ENCODE measurements around the gene LMNTD2.

Gene LMNTD2

DNA sequence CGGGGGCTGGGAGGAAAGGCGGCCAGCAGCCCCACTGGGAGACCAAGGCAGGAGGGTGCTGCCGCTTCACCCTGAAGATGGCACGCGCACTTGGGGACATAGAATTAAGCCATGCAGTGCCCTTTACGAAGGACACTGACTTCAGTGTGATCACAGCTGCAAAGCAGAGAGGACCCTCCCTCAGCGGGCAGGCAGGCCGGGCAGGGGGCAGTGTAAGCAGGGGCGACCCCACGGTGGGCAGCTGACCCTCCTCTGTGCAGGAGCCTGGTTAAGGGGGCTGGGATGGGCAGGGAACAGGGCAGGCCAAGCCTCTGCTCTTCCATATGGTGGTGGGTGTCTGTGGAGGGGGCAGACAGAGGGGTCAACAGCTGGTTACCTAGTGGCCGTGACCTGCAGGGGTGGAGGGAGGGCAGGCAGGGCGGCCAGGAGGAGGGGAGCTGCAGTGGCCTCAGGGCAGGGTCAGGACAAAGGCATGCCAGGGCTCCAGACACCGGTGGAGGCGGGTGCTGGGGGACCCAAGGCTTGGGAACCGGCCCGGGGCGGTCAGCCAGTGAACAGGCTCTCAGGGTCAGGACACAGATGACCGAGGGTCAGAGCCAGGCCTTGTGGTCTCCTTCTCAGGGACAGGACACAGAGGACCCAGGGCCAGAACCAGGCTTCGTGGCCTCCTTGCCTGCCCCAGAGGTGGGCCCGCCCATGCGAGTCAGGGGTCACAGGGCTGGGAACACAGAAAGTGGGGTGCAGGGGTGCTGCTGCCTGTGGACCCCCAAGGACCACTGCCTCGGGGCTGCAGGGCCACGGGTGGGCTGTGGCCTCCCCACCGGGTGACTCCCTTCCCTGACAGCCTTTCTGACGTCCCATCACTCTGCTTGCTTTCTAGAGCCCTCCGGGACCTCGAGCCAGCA lies 7.2 kb downstream of the LMNTD2 start:
- no peak for DNase-seq

- no peak for DNase-seq
Observed at GRCh38 chr11:551596-551995, 8.9 kb downstream of the LMNTD2 start.

DNA sequence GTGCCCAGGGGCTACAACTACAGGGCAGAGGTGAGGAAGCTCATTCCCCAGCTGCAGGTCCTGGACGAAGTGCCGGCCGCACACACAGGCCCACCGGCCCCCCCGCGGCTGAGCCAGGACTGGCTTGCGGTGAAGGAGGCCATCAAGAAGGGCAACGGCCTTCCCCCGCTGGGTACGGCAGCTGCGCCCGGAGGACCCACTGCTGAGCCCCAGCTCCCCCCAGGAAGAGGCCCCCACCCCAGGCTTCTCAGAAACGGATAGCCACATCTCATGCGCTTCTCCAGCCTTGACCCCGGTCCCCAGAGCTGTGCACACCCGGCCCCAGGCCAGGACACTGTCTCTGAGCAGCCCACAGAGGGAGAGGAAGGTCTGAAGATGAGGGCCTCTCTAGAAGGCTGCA lies 9.4 kb downstream of the LMNTD2 start:
- DNase-seq, result no peak

DNA sequence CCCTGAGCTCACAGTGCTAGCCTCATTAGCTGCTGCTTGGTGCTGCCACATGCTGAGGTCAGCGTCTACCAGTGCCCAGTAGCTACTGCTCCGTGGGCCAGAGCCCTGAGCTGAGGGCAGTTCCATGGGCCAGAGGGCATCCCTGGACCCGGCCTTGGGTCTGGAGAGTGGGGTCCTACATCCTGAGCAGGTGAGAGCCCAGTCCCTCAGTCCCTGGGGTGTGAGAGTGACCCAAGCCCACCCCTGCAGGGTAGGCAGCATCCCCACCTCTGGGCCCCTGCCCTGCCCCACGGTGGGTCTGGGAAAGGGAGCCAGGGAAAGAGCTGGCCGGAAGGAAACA lies 9.8 kb downstream of the LMNTD2 start:
- no peak for DNase-seq

- no peak for DNase-seq
Observed at GRCh38 chr11:550021-550745, 10.4 kb downstream of the LMNTD2 start.

DNA sequence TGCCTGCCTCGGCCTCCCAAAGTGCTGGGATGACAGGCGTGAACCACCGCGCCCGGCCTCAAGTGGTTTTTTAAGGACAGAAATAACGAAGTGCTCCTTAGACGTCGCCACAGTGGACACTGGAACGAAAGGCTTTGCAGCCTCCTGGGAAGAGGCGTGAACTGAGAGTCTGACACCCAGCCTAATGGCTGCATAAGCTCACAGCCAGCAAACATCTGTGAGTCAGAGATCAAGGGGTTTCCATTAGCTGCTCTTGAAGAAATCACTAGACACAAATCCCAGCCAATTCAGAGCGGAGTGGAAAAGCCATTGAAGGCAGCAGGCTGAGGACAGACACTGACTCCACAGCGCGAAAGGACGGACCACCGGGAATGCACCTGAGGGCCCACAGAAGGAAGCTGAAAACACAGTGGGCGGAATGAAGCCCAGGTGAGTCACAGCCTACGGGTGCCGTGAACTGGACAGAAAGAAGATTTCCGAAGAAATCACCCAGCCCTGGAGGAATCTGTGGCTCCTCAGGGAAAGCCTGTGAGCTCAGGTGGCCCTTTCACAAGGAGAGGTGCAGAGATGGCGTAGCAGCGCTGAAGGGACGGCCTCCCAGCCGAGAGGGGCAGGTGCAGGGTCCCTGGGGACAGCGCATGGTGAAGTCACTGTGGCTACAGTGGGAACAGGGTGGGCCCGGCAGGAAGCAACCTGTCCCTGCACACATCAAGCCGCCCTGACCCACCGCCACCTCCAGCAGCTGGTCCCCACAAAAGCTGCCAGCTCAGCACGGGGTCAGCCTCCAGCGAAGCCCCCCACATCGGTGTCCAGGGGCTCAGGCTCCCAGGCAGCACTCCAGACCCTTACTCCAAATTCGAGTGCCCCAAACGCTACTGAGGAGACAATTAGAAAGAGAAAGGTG lies 11.6 kb downstream of the LMNTD2 start:
- DNase-seq, result no peak

DNA sequence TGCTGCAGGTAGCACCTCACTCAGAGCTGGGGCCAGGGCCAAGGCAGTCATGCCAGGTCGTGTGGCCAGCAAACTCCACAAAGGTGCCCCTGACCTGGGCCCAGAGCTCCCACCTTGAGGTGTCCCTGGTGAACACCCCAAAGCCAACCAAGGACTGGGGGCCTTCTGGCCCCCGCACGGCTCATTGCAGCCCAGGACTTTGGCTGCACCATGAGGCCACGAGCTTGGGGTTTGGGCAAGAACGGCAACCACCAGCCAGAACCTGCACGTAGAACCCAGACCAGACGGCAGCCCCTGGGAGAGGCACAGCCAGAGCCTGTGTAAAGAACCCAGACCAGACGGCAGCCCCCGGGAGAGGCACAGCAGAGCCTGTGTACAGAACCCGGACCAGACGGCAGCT lies 15.4 kb downstream of the LMNTD2 start:
- DNase-seq, result no peak

GRCh38 chr11:544817-545166 lies 15.7 kb downstream of the LMNTD2 start:
- no peak for DNase-seq

DNA sequence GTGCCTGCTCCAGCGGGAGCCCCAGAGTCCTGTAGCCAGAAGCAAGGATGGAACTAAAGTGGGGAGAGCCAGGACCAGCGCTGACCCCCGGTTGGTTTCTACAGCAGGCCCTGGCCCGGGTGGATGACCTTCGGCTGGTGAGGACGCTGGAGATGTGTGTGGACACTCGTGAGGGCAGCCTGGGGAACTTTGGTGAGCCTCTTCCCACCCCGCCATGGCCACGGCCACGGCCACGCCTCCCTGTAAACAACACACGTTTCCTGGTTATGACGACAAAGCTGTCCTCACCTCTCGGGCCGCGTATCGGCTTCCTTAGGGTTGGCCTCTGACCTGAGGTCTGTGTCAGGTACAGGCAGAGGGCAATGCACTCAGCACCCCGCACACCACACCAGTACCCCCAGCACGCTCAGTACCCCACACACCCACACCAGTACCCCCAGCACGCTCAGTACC lies 19.1 kb downstream of the LMNTD2 start:
- no peak for DNase-seq

DNA sequence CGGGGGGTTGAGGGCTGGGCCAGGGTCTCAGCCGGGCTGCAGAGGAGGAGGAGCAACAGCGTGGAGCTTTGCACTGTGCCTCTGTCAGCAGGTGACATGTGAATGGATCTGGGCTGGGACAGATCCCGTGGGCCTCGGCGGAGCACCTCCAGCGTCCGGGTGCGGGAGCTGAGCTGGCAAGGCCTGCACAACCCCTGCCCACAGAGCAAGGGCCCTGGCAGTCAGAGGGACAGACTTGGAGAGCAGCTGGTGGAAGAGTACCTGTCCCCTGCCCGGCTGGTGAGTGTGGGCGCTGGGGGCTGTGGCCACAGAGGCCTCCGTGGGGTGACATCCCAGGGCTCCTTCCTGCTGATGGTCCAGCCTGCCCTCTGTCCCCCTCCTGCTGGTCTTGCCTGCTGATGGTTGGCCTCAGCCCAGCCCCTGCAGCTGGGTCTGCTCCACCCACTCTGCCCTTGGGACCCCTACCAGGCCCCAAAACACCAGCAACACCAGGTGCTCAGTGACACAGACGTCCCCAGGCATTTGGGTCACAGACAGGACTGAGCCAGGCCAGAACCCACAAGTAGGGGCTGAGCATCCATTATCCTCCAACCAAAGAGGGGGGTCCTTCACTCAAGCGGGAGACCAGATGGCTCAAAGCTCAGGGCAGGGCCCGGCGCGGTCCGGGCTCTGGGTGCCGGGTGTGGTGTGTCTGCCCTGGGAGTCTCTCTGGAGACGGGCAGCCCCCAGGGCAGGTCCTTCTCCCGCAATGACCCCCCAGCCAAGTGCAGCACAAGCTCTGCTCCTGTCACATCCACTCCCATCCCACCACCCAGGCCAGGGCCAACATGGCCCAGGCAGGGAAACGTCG lies 19.7 kb downstream of the LMNTD2 start:
- no peak for DNase-seq

GRCh38 chr11:539971-540481 lies 20.5 kb downstream of the LMNTD2 start:
- no peak for DNase-seq

DNA sequence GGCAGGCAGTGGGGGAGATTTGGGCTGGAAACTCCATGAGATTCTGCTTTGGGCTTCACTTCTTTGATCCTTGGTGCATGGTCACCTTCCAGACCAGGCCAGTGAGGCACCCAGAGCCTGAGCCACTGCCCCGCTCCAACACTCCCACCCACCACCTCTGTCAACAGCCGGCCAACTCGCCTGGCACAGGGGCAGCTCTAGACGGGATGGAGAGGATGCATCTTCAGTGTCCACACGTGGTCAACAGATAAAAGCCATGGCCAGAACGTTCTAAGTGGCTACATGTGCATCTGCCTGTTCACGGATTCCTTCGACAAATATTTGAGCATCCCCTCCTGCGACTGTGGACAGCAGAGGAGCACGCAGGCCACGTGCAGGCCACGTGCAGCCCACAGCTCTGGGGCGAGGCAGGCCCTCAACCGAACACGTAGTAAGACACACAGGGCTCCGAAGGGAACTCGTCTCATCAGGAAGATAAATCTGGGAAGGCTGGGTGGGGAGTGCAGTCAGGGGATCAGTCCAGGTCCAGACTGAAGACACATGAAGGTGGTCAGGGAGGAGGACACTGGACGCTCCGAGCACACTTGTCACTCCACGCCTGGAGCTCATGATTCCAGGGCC lies 22.0 kb downstream of the LMNTD2 start:
- no peak for DNase-seq

GRCh38 chr11:537622-538430 lies 22.7 kb downstream of the LMNTD2 start:
- no peak for DNase-seq

DNA sequence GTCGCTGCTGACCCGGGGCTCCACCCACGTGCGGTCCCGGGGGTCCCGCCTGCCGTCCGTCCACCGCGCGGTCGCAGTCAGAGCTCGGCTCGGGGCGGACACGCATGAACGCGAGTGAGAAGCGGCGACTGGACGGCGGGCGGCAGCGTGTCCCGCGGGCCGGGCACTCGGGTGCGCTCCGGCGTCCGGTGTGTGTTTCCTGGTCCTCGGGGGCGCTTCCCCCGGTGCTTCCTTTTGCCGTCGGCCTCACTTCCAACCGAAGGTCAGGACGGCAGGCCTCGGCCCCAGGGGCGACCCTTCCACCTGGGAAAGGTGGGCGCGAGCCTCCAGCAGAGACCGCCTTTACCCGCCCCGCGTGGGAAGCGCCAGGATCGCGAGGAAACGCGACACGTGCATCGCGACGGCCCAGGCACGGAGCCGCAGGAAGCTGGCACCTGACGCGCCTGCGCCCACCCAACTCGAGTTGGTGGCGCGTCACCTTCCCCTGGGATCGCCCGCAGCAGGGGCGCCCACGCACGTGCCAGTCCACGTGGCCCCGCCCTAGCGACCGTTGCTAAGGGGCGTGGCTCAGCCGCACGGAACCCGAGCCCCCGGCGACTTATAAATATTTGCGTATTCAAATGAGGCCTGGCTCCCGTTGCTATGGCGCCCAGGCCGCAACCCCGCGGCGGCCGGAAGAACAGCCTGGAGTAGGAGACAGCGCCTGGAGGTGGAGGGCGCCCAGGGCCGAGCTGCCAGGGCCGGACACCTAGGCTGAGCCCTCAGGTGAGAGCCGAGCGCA lies 23.5 kb downstream of the LMNTD2 start, which contains the start of gene LRRC56:
Gene LRRC56, plus strand, starts transcription at position 687 of the 781 bp plus-strand sequence. CDS start 3,158 bp downstream, outside the sequence.
- peak; percentile 83 for DNase-seq

DNA sequence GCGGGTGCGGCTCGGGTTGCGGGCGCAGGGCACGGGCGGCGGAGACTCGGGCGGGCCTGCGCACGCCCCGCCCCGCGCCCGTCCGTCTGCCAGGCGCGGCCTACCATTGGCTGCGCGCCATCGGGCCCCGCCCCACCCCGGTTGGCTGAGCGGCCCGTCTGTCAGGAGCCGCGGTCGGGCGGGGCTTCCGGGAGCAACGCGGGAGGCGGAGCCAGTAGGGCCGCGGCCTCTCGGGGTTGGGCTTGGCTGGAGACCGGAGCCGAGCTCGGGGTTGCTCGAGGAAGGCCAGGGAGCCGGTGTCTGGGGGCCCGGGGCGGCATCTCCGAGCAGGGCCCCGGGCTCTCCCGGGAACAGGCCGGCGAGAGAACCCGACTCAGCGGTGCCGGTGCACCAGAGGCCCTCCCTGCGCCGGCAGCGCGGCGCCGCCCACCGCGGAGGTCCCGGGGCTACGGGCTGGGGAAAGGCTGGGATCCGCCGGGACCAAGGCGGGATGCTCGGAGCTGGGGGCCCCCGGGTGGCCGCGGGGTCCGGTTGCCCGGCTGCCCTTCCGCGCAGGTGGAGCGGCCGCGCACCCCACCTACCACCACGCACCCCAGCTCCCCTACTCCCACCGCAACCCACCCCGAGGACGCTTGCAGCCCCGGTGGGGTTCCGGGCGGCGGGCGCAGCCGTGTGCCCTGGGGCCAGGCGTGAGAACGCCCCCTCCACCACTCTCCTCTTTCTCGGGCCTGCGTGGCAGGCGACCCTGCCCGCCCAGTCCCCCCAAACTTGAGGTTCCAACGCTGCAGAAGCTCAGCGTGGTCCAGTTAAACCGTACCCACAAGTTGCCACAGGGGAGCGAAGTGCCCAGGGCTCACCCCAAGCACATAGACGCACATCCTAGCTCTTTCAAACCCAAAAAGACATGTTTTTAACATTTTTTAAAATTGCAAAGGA lies 24.8 kb downstream of the LMNTD2 start, which contains the start of gene HRAS:
Gene HRAS, minus strand, starts transcription at position 58 of the 936 bp plus-strand sequence.
- peak; percentile 95 for DNase-seq

GRCh38 chr11:535210-535518 lies 25.4 kb downstream of the LMNTD2 start:
- DNase-seq, result no peak

DNA sequence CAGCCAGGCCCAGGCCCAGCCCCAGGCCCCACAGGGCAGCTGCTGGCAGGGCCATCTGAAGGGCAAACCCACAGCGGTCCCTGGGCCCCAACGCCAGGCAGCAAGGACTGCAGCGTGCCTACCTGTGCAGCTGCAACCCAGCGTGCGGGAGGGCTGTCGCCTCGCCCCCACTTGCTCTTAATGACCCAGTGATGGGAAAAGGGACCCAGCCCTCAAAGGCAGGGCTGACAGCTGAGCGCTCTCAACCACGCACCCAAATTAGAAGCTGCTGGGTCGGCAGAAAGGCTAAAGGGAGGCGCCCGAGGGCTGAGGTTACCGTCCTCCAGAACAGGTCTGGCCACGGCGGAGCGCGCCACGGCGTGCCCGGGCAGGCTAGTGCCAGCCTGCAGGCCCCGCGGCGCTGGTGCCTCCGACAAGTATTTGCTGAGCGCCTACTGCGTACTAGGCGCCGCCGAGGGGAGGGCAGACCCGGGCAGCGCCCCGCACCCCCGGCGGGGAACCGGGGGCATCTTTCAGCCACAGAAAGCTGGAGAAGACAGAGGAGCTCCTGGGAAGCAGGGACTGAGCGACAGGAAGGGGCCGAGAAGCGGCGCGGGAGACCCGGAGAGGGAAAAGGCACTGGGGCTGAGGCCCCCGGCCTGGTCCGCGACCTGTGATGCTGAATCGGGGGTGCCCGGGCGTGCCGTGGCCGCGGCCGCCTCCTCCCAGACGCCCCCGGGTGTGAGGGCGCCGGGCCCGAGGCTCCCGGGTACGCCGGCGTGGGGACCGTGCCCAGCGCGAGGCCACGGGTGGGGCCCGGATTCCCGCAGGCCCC lies 25.9 kb downstream of the LMNTD2 start:
- DNase-seq, result no peak

Data from activated CD4-positive, alpha-beta T cell treated with anti-CD3 and anti-CD28 coated beads for 1 hour (primary cell).